ENCODE results near the gene CHL1. TPM values are rescaled to one million over a fixed set of nuclear protein-coding genes. Genes with fewer than 3 reads are reported as not detected.
A peak's percentile ranks its signal among the peaks of the same experiment; 100 is the strongest.

The CHL1 gene
- total and polyA plus RNA-seq, 2 experiments from 2014 or later, result 0.20 TPM; not detected in 1

- H3K27ac ChIP-seq, result peak overlapping the region; percentile 72
- no peaks in the 10 kb centered on the region for H4K20me1 ChIP-seq (ENCODE audit: insufficient read depth, poor library complexity, severe bottlenecking)
- DNase-seq (ENCODE audit: low spot score), result peak; percentile 17
- H3K9me2 ChIP-seq (replicated peaks; ENCODE audit: insufficient read depth), result no peaks in the 10 kb centered on the region
- TF ChIP-seq EZH2phosphoT487 (IDR thresholded peaks at IDR 0.05; ENCODE audit: low read depth, severe bottlenecking, unreplicated experiment), result no peak
- TF ChIP-seq CTCF (IDR thresholded peaks at IDR 0.05; ENCODE audit: poor library complexity), result no peak
- TF ChIP-seq EZH2 (IDR thresholded peaks at IDR 0.05; ENCODE audit: borderline replicate concordance), result no peak
- no peaks in the 10 kb centered on the region for H3K36me3 ChIP-seq (replicated peaks; ENCODE audit: insufficient read depth, low read depth)
- no peak overlapping the region for H3K4me3 ChIP-seq
- H3K79me2 ChIP-seq, result no peaks in the 10 kb centered on the region
- H3K4me2 ChIP-seq, result no peak overlapping the region
- no peak overlapping the region for H2AFZ ChIP-seq
- no peaks in the 10 kb centered on the region for H3K27me3 ChIP-seq
- 23% methylated on average over 1 of the region's 1 CpG for WGBS (ENCODE audit: low lambda C conversion rate, missing lambda C conversion rate)
- H3K4me1 ChIP-seq (ENCODE audit: insufficient read depth), result peaks cover 5% of the 10 kb centered on the region
- no peaks in the 10 kb centered on the region for H3K9me3 ChIP-seq (ENCODE audit: low read depth)
Observed at GRCh38 chr3:426072-426471, 229.5 kb downstream of the CHL1 start.

GRCh38 chr3:427128-427527 lies 230.6 kb downstream of the CHL1 start:
- Histone ChIP-seq H3K9me3 (ENCODE audit: low read depth) (no peaks in the 10 kb centered on the region), H3K4me3 (no peak overlapping the region), H3K4me2 (no peak overlapping the region), H4K20me1 (ENCODE audit: insufficient read depth, poor library complexity, severe bottlenecking) (no peaks in the 10 kb centered on the region), H3K79me2 (no peaks in the 10 kb centered on the region), H3K4me1 (ENCODE audit: insufficient read depth) (peaks cover 5% of the 10 kb centered on the region), H3K36me3 (replicated peaks; ENCODE audit: insufficient read depth, low read depth) (no peaks in the 10 kb centered on the region), H3K9me2 (replicated peaks; ENCODE audit: insufficient read depth) (no peaks in the 10 kb centered on the region), H3K27ac (no peak overlapping the region), H3K27me3 (no peaks in the 10 kb centered on the region), H2AFZ (no peak overlapping the region)
- no peak for DNase-seq (ENCODE audit: low spot score)
- TF ChIP-seq EZH2phosphoT487 (IDR thresholded peaks at IDR 0.05; ENCODE audit: low read depth, severe bottlenecking, unreplicated experiment), result no peak
- WGBS (ENCODE audit: low lambda C conversion rate, missing lambda C conversion rate), result 74% methylated on average over 4 of the region's 4 CpGs

GRCh38 chr3:430186-430585 lies 233.6 kb downstream of the CHL1 start:
- Histone ChIP-seq H4K20me1 (ENCODE audit: insufficient read depth, poor library complexity, severe bottlenecking) (no peaks in the 10 kb centered on the region), H2AFZ (no peak overlapping the region), H3K4me2 (no peak overlapping the region), H3K9me2 (replicated peaks; ENCODE audit: insufficient read depth) (no peaks in the 10 kb centered on the region), H3K4me1 (ENCODE audit: insufficient read depth) (peaks cover 5% of the 10 kb centered on the region), H3K27me3 (no peaks in the 10 kb centered on the region), H3K36me3 (replicated peaks; ENCODE audit: insufficient read depth, low read depth) (no peaks in the 10 kb centered on the region), H3K27ac (no peak overlapping the region), H3K4me3 (no peak overlapping the region), H3K9me3 (ENCODE audit: low read depth) (no peaks in the 10 kb centered on the region), H3K79me2 (no peaks in the 10 kb centered on the region)
- TF ChIP-seq CTCF (IDR thresholded peaks at IDR 0.05; ENCODE audit: poor library complexity) (no peak), EZH2 (IDR thresholded peaks at IDR 0.05; ENCODE audit: borderline replicate concordance) (no peak), EZH2phosphoT487 (IDR thresholded peaks at IDR 0.05; ENCODE audit: low read depth, severe bottlenecking, unreplicated experiment) (no peak)
- no peak for DNase-seq (ENCODE audit: low spot score)
- WGBS (ENCODE audit: low lambda C conversion rate, missing lambda C conversion rate), result 71% methylated on average over 4 of the region's 4 CpGs

- Histone ChIP-seq H4K20me1 (ENCODE audit: insufficient read depth, poor library complexity, severe bottlenecking) (no peaks in the 10 kb centered on the region), H3K9me2 (replicated peaks; ENCODE audit: insufficient read depth) (no peaks in the 10 kb centered on the region), H3K4me3 (no peak overlapping the region), H3K79me2 (no peaks in the 10 kb centered on the region), H3K36me3 (replicated peaks; ENCODE audit: insufficient read depth, low read depth) (no peaks in the 10 kb centered on the region), H3K27ac (no peak overlapping the region), H3K4me1 (ENCODE audit: insufficient read depth) (no peaks in the 10 kb centered on the region), H2AFZ (no peak overlapping the region), H3K27me3 (no peaks in the 10 kb centered on the region), H3K9me3 (ENCODE audit: low read depth) (no peaks in the 10 kb centered on the region), H3K4me2 (no peak overlapping the region)
- DNase-seq (ENCODE audit: low spot score), result no peak
- TF ChIP-seq EZH2phosphoT487 (IDR thresholded peaks at IDR 0.05; ENCODE audit: low read depth, severe bottlenecking, unreplicated experiment), result no peak
- TF ChIP-seq CTCF (IDR thresholded peaks at IDR 0.05; ENCODE audit: poor library complexity), result no peak
- TF ChIP-seq EZH2 (IDR thresholded peaks at IDR 0.05; ENCODE audit: borderline replicate concordance), result no peak
- 46% methylated on average over 3 of the region's 3 CpGs for whole genome bisulfite sequencing (ENCODE audit: low lambda C conversion rate, missing lambda C conversion rate)
Observed at GRCh38 chr3:435161-435560, 238.6 kb downstream of the CHL1 start.

Measured in hepatocyte (in vitro differentiated cells).